HepG2 (cell line): Measurements from ENCODE around the gene CDHR3. TPM values are rescaled to one million over a fixed set of nuclear protein-coding genes. Genes with fewer than 3 reads are reported as not detected.

Experiments
- ATAC-seq: fragments of 200-7000 bp; cut with Tn5 transposase; 3 replicates; pipeline ENCODE4 v1.9.1; 2020; ENCODE audit warnings: mild to moderate bottlenecking, moderate library complexity
- BruUV-seq: library from RNA; stranded (reverse); fragments of 400-500 nt; replicated peaks from 2 replicates; lab custom pipeline; 2021; lab: Mats Ljungman, UMichigan
- CTCF ChIA-PET: fragments of 300-600 bp; formaldehyde crosslinking; extraction: SDS; loops from one replicate; lab custom pipeline; 2021; ENCODE audit warnings: low total read pairs, inconsistent platforms, low intra/inter-chr PET ratio; lab: Yijun Ruan, JAX
- POLR2A ChIA-PET: fragments of 350-600 bp; sonication (Branson Sonifier 250); formaldehyde crosslinking; loops from one replicate; lab custom pipeline; 2020; ENCODE audit warnings: antibody characterized with exemption, inconsistent platforms; lab: Yijun Ruan, JAX
- DNase-seq: peaks from one replicate; pipeline ENCODE4 v3.0.0-alpha.2; 2015; ENCODE audit warnings: low spot score
- FAIRE-seq: peaks from 3 replicates; lab custom pipeline; 2011; peaks lifted over from hg19 to GRCh38; lab: Jason Lieb, UNC
- H2AFZ ChIP-seq: one replicate; pipeline ENCODE4 v1.6.1; 2011; ENCODE audit warnings: low read length, inconsistent platforms
- H3K27ac ChIP-seq: fragments of 300-600 bp; 3 replicates; pipeline ENCODE4 v1.8.0; 2011; ENCODE audit warnings: mixed run types, mild to moderate bottlenecking, mixed read lengths, low read length, inconsistent platforms; ENCODE audit not compliant: insufficient read depth; ENCODE audit errors: extremely low read length
- H3K27me3 ChIP-seq, 2 experiments: fragments of 200-600 bp in 1 of 2; 2 replicates in 1 of 2; 3 replicates in 1 of 2; pipeline versions ENCODE4 v1.6.0 to v1.8.0; 2011; ENCODE audit warnings: low read length in 2 of 2, mild to moderate bottlenecking in 2 of 2, moderate library complexity in 2 of 2, inconsistent platforms in 1 of 2; ENCODE audit not compliant: insufficient read depth in 2 of 2, control insufficient read depth in 1 of 2
- H3K36me3 ChIP-seq, 2 experiments: fragments of 200-600 bp in 1 of 2; replicated peaks in 1 of 2; 2 replicates in 1 of 2; 3 replicates in 1 of 2; pipeline versions ENCODE4 v1.5.1 to v1.8.0; 2011; ENCODE audit warnings: low read length in 2 of 2, inconsistent platforms in 1 of 2; ENCODE audit not compliant: insufficient read depth in 2 of 2, control insufficient read depth in 1 of 2
- H3K4me1 ChIP-seq: 2 replicates; pipeline ENCODE4 v1.5.1; 2012; ENCODE audit warnings: low read length, inconsistent platforms; ENCODE audit not compliant: insufficient read depth
- H3K4me2 ChIP-seq: 2 replicates; pipeline ENCODE4 v1.6.0; 2011; ENCODE audit warnings: low read depth, low read length, inconsistent platforms
- H3K4me3 ChIP-seq, 3 experiments: fragments of 200-600 bp in 1 of 3; sonication (generic), shearing (Covaris generic) in 1 of 3; replicated peaks in 1 of 3; 2 replicates each; pipeline ENCODE4 v1.5.1; 2011 to 2016; ENCODE audit warnings: low read length in 3 of 3, inconsistent platforms in 2 of 3, low read depth in 2 of 3, mild to moderate bottlenecking in 2 of 3, control low read depth in 1 of 3, mixed read lengths in 1 of 3; ENCODE audit not compliant: insufficient read depth in 1 of 3
- H3K79me2 ChIP-seq: one replicate; pipeline ENCODE4 v1.6.1; 2011; ENCODE audit warnings: low read length, inconsistent platforms; ENCODE audit not compliant: insufficient read depth
- H3K9ac ChIP-seq: 2 replicates; pipeline ENCODE4 v1.6.0; 2011; ENCODE audit warnings: mild to moderate bottlenecking, low read depth, low read length, inconsistent platforms; ENCODE audit not compliant: insufficient read depth
- H3K9me3 ChIP-seq: 2 replicates; pipeline ENCODE4 v1.5.1; 2012; ENCODE audit warnings: mild to moderate bottlenecking, low read length
- H4K20me1 ChIP-seq: 2 replicates; pipeline ENCODE4 v1.6.0; 2011; ENCODE audit warnings: inconsistent platforms, mild to moderate bottlenecking, low read length, moderate library complexity; ENCODE audit not compliant: insufficient read depth
- BATF2 ChIP-seq: sonication (generic); formaldehyde crosslinking; IDR thresholded peaks from 2 replicates; pipeline ENCODE4 v1.8.0; 2022; ENCODE audit warnings: mild to moderate bottlenecking, missing genetic modification reagents, moderate library complexity
- DR1 ChIP-seq: sonication (generic); formaldehyde crosslinking; IDR thresholded peaks from 2 replicates; pipeline ENCODE4 v1.8.0; 2021; ENCODE audit warnings: mild to moderate bottlenecking, missing genetic modification reagents, inconsistent platforms
- FOXK2 ChIP-seq: fragments of 450-650 bp; IDR thresholded peaks from 2 replicates; pipeline ENCODE4 v1.6.1; 2016
- KLF9 ChIP-seq: IDR thresholded peaks from 2 replicates; pipeline ENCODE4 v1.6.1; 2016; ENCODE audit warnings: low read depth
- MATR3 ChIP-seq: sonication (generic); formaldehyde crosslinking; IDR thresholded peaks from 2 replicates; pipeline ENCODE4 v1.4.0; 2020; ENCODE audit warnings: missing genetic modification reagents
- NKX3-1 ChIP-seq: sonication (generic); formaldehyde crosslinking; IDR thresholded peaks from 2 replicates; pipeline ENCODE4 v1.5.0; 2020; ENCODE audit warnings: missing genetic modification reagents
- PCBP2 ChIP-seq: fragments of 200-400 bp; formaldehyde crosslinking; optimal IDR thresholded peaks from 2 replicates; pipeline ENCODE3; 2018; ENCODE audit warnings: low read length, low read depth; ENCODE audit not compliant: poor library complexity, severe bottlenecking
- PRDM10 ChIP-seq: sonication (generic); formaldehyde crosslinking; IDR thresholded peaks from 2 replicates; pipeline ENCODE4 v1.4.0; 2020; ENCODE audit warnings: low read depth, missing genetic modification reagents
- RERE ChIP-seq: IDR thresholded peaks from 2 replicates; pipeline ENCODE4 v1.6.1; 2016; ENCODE audit warnings: low read depth, missing genetic modification reagents, missing compliant biosample characterization
- SNRNP70 ChIP-seq: fragments of 200-400 bp; formaldehyde crosslinking; IDR thresholded peaks from 2 replicates; pipeline ENCODE4 v1.6.1; 2017; ENCODE audit warnings: mild to moderate bottlenecking, low read depth, low read length, moderate library complexity
- ZNF354B ChIP-seq: sonication (generic); formaldehyde crosslinking; IDR thresholded peaks from 2 replicates; pipeline ENCODE4 v1.8.0; 2022; ENCODE audit warnings: mild to moderate bottlenecking, missing genetic modification reagents
- ZNF367 ChIP-seq: sonication (generic); formaldehyde crosslinking; IDR thresholded peaks from 2 replicates; pipeline ENCODE4 v1.4.0; 2020; ENCODE audit warnings: missing genetic modification reagents, borderline replicate concordance
- ZNF546 ChIP-seq: sonication (generic); formaldehyde crosslinking; conservative IDR thresholded peaks from 2 replicates; pipeline ENCODE4 v1.8.1; 2023; ENCODE audit warnings: mild to moderate bottlenecking, missing genetic modification reagents
- ZNF598 ChIP-seq: sonication (generic); formaldehyde crosslinking; IDR thresholded peaks from 2 replicates; pipeline ENCODE4 v1.5.1; 2020; ENCODE audit warnings: mild to moderate bottlenecking, missing genetic modification reagents, borderline replicate concordance
- WGBS: methylation state at CpG from one replicate; pipeline ENCODE4 v1.1.6; 2017; ENCODE audit warnings: low lambda C conversion rate; 5-methylcytosine and 5-hydroxymethylcytosine counted together
- in situ Hi-C: cut with HindIII; loops from 2 replicates; pipeline ENCODE4 v1.10.0; 2017; ENCODE audit warnings: low pct_unique_long_range_greater_than_20kb; ENCODE audit not compliant: extremely low pct_ligation_motif_present
- intact Hi-C: fragments of 100-400 bp; cut with micrococcal nuclease; formaldehyde crosslinking; loops from one replicate; pipeline ENCODE4 v1.10.0; 2022; ENCODE audit not compliant: unreplicated experiment
- polyA plus RNA-seq, 8 experiments: library from polyadenylated mRNA; depleted of rRNA in 3 of 8; stranded (reverse) in 7 of 8; unstranded in 1 of 8; fragments of >200 nt; fragmentation: Illumina TruSeq in 4 of 8; extraction: Trizol in 4 of 8; gene quantifications; 2 replicates each; pipeline versions ENCODE4 v1.2.1 to v1.2.3, GENCODE V29; 2011 to 2016; ENCODE audit warnings: low read depth in 4 of 8, missing spikeins in 1 of 8, mixed read lengths in 1 of 8; ENCODE audit not compliant: insufficient read depth in 1 of 8
- total RNA-seq, 5 experiments: library from RNA; depleted of rRNA; stranded (reverse); fragments of >200 nt; fragmentation: Illumina TruSeq; extraction: Trizol; gene quantifications; 2 replicates each; pipeline ENCODE4 v1.2.3, GENCODE V29; 2016; ENCODE audit warnings: low read depth in 1 of 5

Gene CDHR3
- total and polyA plus RNA-seq, 2 of the 13 experiments (the other 11 are each of a cell fraction or from before 2014, with no cell fraction given), result 6.5 to 11.8 TPM

GRCh38 chr7:106071999-106072714 lies 109.1 kb downstream of the CDHR3 start (continued):
- TF ChIP-seq ZNF546, result no peak
- TF ChIP-seq BATF2, result no peak
- no peak for TF ChIP-seq KLF9 (CRISPR knock-in tag)
- no peak for TF ChIP-seq RERE (CRISPR knock-in tag)
- TF ChIP-seq ZNF598 (CRISPR knock-in tag), result no peak
- no peak for TF ChIP-seq NKX3-1 (CRISPR knock-in tag)

- in situ Hi-C loops (no loop called here), intact Hi-C loops (no loop called here)
- BruUV-seq, result no TSS peak
- no peak overlapping the region for H3K9ac ChIP-seq
- H3K27ac ChIP-seq, result no peak overlapping the region
- no peak overlapping the region for H3K4me3 ChIP-seq
- DNase-seq, result no peak
- H3K27me3 ChIP-seq, result peaks cover 0 to 4% of the 10 kb centered on the region in 2 experiments; a peak in 2 of 5 replicates
- no peaks in the 10 kb centered on the region for H3K9me3 ChIP-seq
- H3K36me3 ChIP-seq, result no peaks in the 10 kb centered on the region
- no peak overlapping the region for H3K4me2 ChIP-seq
- no peak for ATAC-seq
- FAIRE-seq, result no peak
- WGBS, result 64% methylated on average over 4 of the region's 4 CpGs
- ChIA-PET POLR2A (interaction anchor here (0.6 kb wide), 1 partner anchor 295 kb away, joined by 4 read pairs; no protein-coding TSS in a partner anchor), CTCF (no interaction called here)
- no peak overlapping the region for H2AFZ ChIP-seq
- peaks cover 70% of the 10 kb centered on the region for H3K4me1 ChIP-seq
- H3K79me2 ChIP-seq, result no peaks in the 10 kb centered on the region
- H4K20me1 ChIP-seq, result no peaks in the 10 kb centered on the region
- TF ChIP-seq PCBP2 (no peak), FOXK2 (no peak), DR1 (CRISPR knock-in tag) (no peak), MATR3 (no peak), SNRNP70 (no peak), ZNF367 (no peak), PRDM10 (no peak), ZNF354B (CRISPR knock-in tag) (no peak)
Measured at GRCh38 chr7:106072715-106073091, 109.6 kb downstream of the CDHR3 start.
